HepG2 (cell line): Measurements from ENCODE around the gene LPAR1. TPM values are rescaled to one million over a fixed set of nuclear protein-coding genes. Genes with fewer than 3 reads are reported as not detected.

Source experiments
- ATAC-seq: fragments of 200-7000 bp; cut with Tn5 transposase; 3 replicates; pipeline ENCODE4 v1.9.1; 2020; ENCODE audit warnings: mild to moderate bottlenecking, moderate library complexity
- BruUV-seq: library from RNA; stranded (reverse); fragments of 400-500 nt; replicated peaks from 2 replicates; lab custom pipeline; 2021; lab: Mats Ljungman, UMichigan
- CTCF ChIA-PET: fragments of 300-600 bp; formaldehyde crosslinking; extraction: SDS; loops from one replicate; lab custom pipeline; 2021; ENCODE audit warnings: low total read pairs, inconsistent platforms, low intra/inter-chr PET ratio; lab: Yijun Ruan, JAX
- POLR2A ChIA-PET: fragments of 350-600 bp; sonication (Branson Sonifier 250); formaldehyde crosslinking; loops from one replicate; lab custom pipeline; 2020; ENCODE audit warnings: antibody characterized with exemption, inconsistent platforms; lab: Yijun Ruan, JAX
- DNase-seq: peaks from one replicate; pipeline ENCODE4 v3.0.0-alpha.2; 2015; ENCODE audit warnings: low spot score
- FAIRE-seq: peaks from 3 replicates; lab custom pipeline; 2011; peaks lifted over from hg19 to GRCh38; lab: Jason Lieb, UNC
- H2AFZ ChIP-seq: one replicate; pipeline ENCODE4 v1.6.1; 2011; ENCODE audit warnings: low read length, inconsistent platforms
- H3K27ac ChIP-seq: fragments of 300-600 bp; 3 replicates; pipeline ENCODE4 v1.8.0; 2011; ENCODE audit warnings: mixed run types, mild to moderate bottlenecking, mixed read lengths, low read length, inconsistent platforms; ENCODE audit not compliant: insufficient read depth; ENCODE audit errors: extremely low read length
- H3K27me3 ChIP-seq, 2 experiments: fragments of 200-600 bp in 1 of 2; 2 replicates in 1 of 2; 3 replicates in 1 of 2; pipeline versions ENCODE4 v1.6.0 to v1.8.0; 2011; ENCODE audit warnings: low read length in 2 of 2, mild to moderate bottlenecking in 2 of 2, moderate library complexity in 2 of 2, inconsistent platforms in 1 of 2; ENCODE audit not compliant: insufficient read depth in 2 of 2, control insufficient read depth in 1 of 2
- H3K36me3 ChIP-seq, 2 experiments: fragments of 200-600 bp in 1 of 2; replicated peaks in 1 of 2; 2 replicates in 1 of 2; 3 replicates in 1 of 2; pipeline versions ENCODE4 v1.5.1 to v1.8.0; 2011; ENCODE audit warnings: low read length in 2 of 2, inconsistent platforms in 1 of 2; ENCODE audit not compliant: insufficient read depth in 2 of 2, control insufficient read depth in 1 of 2
- H3K4me1 ChIP-seq: 2 replicates; pipeline ENCODE4 v1.5.1; 2012; ENCODE audit warnings: low read length, inconsistent platforms; ENCODE audit not compliant: insufficient read depth
- H3K4me2 ChIP-seq: 2 replicates; pipeline ENCODE4 v1.6.0; 2011; ENCODE audit warnings: low read depth, low read length, inconsistent platforms
- H3K4me3 ChIP-seq, 3 experiments: fragments of 200-600 bp in 1 of 3; sonication (generic), shearing (Covaris generic) in 1 of 3; replicated peaks in 1 of 3; 2 replicates each; pipeline ENCODE4 v1.5.1; 2011 to 2016; ENCODE audit warnings: low read length in 3 of 3, inconsistent platforms in 2 of 3, low read depth in 2 of 3, mild to moderate bottlenecking in 2 of 3, control low read depth in 1 of 3, mixed read lengths in 1 of 3; ENCODE audit not compliant: insufficient read depth in 1 of 3
- H3K79me2 ChIP-seq: one replicate; pipeline ENCODE4 v1.6.1; 2011; ENCODE audit warnings: low read length, inconsistent platforms; ENCODE audit not compliant: insufficient read depth
- H3K9ac ChIP-seq: 2 replicates; pipeline ENCODE4 v1.6.0; 2011; ENCODE audit warnings: mild to moderate bottlenecking, low read depth, low read length, inconsistent platforms; ENCODE audit not compliant: insufficient read depth
- H3K9me3 ChIP-seq: 2 replicates; pipeline ENCODE4 v1.5.1; 2012; ENCODE audit warnings: mild to moderate bottlenecking, low read length
- H4K20me1 ChIP-seq: 2 replicates; pipeline ENCODE4 v1.6.0; 2011; ENCODE audit warnings: inconsistent platforms, mild to moderate bottlenecking, low read length, moderate library complexity; ENCODE audit not compliant: insufficient read depth
- CHD2 ChIP-seq: IDR thresholded peaks from 2 replicates; pipeline ENCODE4 v1.6.1; 2011; ENCODE audit warnings: low read depth, low read length, improper control_type of control experiment
- HMGXB3 ChIP-seq: sonication (generic); formaldehyde crosslinking; IDR thresholded peaks from 2 replicates; pipeline ENCODE4 v1.4.0; 2020; ENCODE audit warnings: missing genetic modification reagents, borderline replicate concordance
- NFRKB ChIP-seq: fragments of 450-650 bp; IDR thresholded peaks from 2 replicates; pipeline ENCODE4 v1.6.1; 2017
- NPAS2 ChIP-seq: sonication (generic); formaldehyde crosslinking; IDR thresholded peaks from 2 replicates; pipeline ENCODE4 v1.8.0; 2022; ENCODE audit warnings: mild to moderate bottlenecking, missing genetic modification reagents, borderline replicate concordance
- SAFB2 ChIP-seq: sonication (generic); formaldehyde crosslinking; IDR thresholded peaks from 2 replicates; pipeline ENCODE4 v1.5.1; 2020; ENCODE audit warnings: missing genetic modification reagents, low read depth, mild to moderate bottlenecking, borderline replicate concordance
- SMAD1 ChIP-seq: sonication (generic); formaldehyde crosslinking; IDR thresholded peaks from 2 replicates; pipeline ENCODE4 v1.4.0; 2020; ENCODE audit warnings: missing genetic modification reagents, low read depth, mild to moderate bottlenecking, borderline replicate concordance
- TFDP1 ChIP-seq: IDR thresholded peaks from 2 replicates; pipeline ENCODE4 v1.6.1; 2016; ENCODE audit warnings: missing compliant biosample characterization, missing genetic modification reagents, borderline replicate concordance
- YEATS4 ChIP-seq: sonication (generic); formaldehyde crosslinking; IDR thresholded peaks from 2 replicates; pipeline ENCODE4 v1.4.0; 2020; ENCODE audit warnings: missing genetic modification reagents, borderline replicate concordance
- ZBTB34 ChIP-seq: sonication (generic); formaldehyde crosslinking; IDR thresholded peaks from 2 replicates; pipeline ENCODE4 v1.8.0; 2022; ENCODE audit warnings: mild to moderate bottlenecking, missing genetic modification reagents
- ZKSCAN8 ChIP-seq: IDR thresholded peaks from 2 replicates; pipeline ENCODE4 v1.6.1; 2016; ENCODE audit warnings: borderline replicate concordance, missing genetic modification reagents, missing compliant biosample characterization
- ZNF276 ChIP-seq: sonication (generic); formaldehyde crosslinking; IDR thresholded peaks from 2 replicates; pipeline ENCODE4 v1.4.0; 2020; ENCODE audit warnings: mild to moderate bottlenecking, low read depth, missing genetic modification reagents
- ZNF557 ChIP-seq: sonication (generic); formaldehyde crosslinking; IDR thresholded peaks from 2 replicates; pipeline ENCODE4 v1.4.0; 2020; ENCODE audit warnings: missing genetic modification reagents
- WGBS: methylation state at CpG from one replicate; pipeline ENCODE4 v1.1.6; 2017; ENCODE audit warnings: low lambda C conversion rate; 5-methylcytosine and 5-hydroxymethylcytosine counted together
- in situ Hi-C: cut with HindIII; loops from 2 replicates; pipeline ENCODE4 v1.10.0; 2017; ENCODE audit warnings: low pct_unique_long_range_greater_than_20kb; ENCODE audit not compliant: extremely low pct_ligation_motif_present
- intact Hi-C: fragments of 100-400 bp; cut with micrococcal nuclease; formaldehyde crosslinking; loops from one replicate; pipeline ENCODE4 v1.10.0; 2022; ENCODE audit not compliant: unreplicated experiment
- polyA plus RNA-seq, 8 experiments: library from polyadenylated mRNA; depleted of rRNA in 3 of 8; stranded (reverse) in 7 of 8; unstranded in 1 of 8; fragments of >200 nt; fragmentation: Illumina TruSeq in 4 of 8; extraction: Trizol in 4 of 8; gene quantifications; 2 replicates each; pipeline versions ENCODE4 v1.2.1 to v1.2.3, GENCODE V29; 2011 to 2016; ENCODE audit warnings: low read depth in 4 of 8, missing spikeins in 1 of 8, mixed read lengths in 1 of 8; ENCODE audit not compliant: insufficient read depth in 1 of 8
- total RNA-seq, 5 experiments: library from RNA; depleted of rRNA; stranded (reverse); fragments of >200 nt; fragmentation: Illumina TruSeq; extraction: Trizol; gene quantifications; 2 replicates each; pipeline ENCODE4 v1.2.3, GENCODE V29; 2016; ENCODE audit warnings: low read depth in 1 of 5
- TF ChIP-seq, protein P1 (sequence below): sonication (generic); formaldehyde crosslinking; IDR thresholded peaks from 2 replicates; pipeline ENCODE4 v1.8.0; 2022; ENCODE audit warnings: missing genetic modification reagents, mild to moderate bottlenecking, inconsistent platforms, borderline replicate concordance

The LPAR1 gene
- total and polyA plus RNA-seq, 2 of the 13 experiments (the other 11 are each of a cell fraction or from before 2014, with no cell fraction given): not detected

- no peak for TF ChIP-seq CHD2
- TF ChIP-seq HMGXB3 (CRISPR knock-in tag): no peak
Observed at GRCh38 chr9:110835859-110836271, 202.4 kb downstream of the LPAR1 start (continued).

DNA sequence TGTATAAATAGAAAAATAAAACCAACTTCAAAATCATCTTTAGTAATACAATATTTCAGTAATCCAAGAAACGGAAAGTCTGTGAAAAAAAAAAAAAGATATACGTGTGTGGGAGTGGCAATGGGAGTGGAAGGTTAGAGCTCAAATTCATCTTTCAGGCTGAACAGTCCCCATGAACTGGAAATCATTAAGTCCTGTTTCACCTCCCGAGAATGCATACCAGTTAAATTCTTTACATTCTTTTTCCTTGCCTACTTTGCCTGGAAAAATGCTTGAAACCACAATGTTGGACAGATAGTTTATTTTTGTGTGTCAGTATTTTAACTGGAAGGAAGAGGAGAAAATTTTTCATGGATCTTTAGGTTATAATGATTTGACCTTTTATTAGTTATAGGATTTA is 202.9 kb downstream of the LPAR1 start:
- no peaks in the 10 kb centered on the region for H4K20me1 ChIP-seq
- H2AFZ ChIP-seq: no peak overlapping the region
- ChIA-PET POLR2A (no interaction called here), CTCF (no interaction called here)
- no peak overlapping the region for H3K4me3 ChIP-seq
- H3K79me2 ChIP-seq: no peaks in the 10 kb centered on the region
- no peak overlapping the region for H3K9ac ChIP-seq
- H3K4me1 ChIP-seq: no peaks in the 10 kb centered on the region
- 0% methylated on average over 3 of the region's 3 CpGs for WGBS
- H3K4me2 ChIP-seq: no peak overlapping the region
- BruUV-seq: no TSS peak
- no peaks in the 10 kb centered on the region for H3K27me3 ChIP-seq
- in situ Hi-C loops (no loop called here), intact Hi-C loops (no loop called here)
- no peak overlapping the region for H3K27ac ChIP-seq
- DNase-seq (peak; percentile 3), ATAC-seq (no peak), FAIRE-seq (no peak)
- no peaks in the 10 kb centered on the region for H3K9me3 ChIP-seq
- H3K36me3 ChIP-seq: no peaks in the 10 kb centered on the region
- TF ChIP-seq SAFB2 (no peak), ZBTB34 (CRISPR knock-in tag) (no peak), NFRKB (no peak), YEATS4 (CRISPR knock-in tag) (no peak), ZNF276 (CRISPR knock-in tag) (no peak), SMAD1 (CRISPR knock-in tag) (no peak), TFDP1 (CRISPR knock-in tag) (no peak), ZNF557 (CRISPR knock-in tag) (no peak), ZKSCAN8 (CRISPR knock-in tag) (no peak), NPAS2 (CRISPR knock-in tag) (no peak)
- TF ChIP-seq, protein P1, sequence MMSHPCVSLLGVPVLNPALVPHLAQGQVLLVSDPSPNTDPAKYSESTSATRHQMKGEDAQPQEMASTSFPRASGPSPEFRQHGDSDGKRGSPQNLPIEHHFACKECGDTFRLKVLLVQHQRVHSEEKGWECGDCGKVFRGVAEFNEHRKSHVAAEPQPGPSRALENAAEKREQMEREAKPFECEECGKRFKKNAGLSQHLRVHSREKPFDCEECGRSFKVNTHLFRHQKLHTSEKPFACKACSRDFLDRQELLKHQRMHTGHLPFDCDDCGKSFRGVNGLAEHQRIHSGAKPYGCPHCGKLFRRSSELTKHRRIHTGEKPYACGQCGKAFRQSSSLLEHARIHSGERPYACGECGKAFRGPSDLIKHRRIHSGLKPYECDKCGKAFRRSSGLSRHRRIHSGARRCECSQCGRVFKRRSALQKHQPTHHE (CRISPR knock-in tag): no peak
